ENCODE data around the gene NCMAP. TPM values are rescaled to one million over a fixed set of nuclear protein-coding genes. Genes with fewer than 3 reads are reported as not detected.
"Not testable (repeated sequence)": the region's sequence is repeated elsewhere in the genome, so short reads cannot be mapped to it uniquely, and the experiment has no call there.

The NCMAP gene
- total RNA-seq, 1 donor from 2014 or later: not detected

DNA sequence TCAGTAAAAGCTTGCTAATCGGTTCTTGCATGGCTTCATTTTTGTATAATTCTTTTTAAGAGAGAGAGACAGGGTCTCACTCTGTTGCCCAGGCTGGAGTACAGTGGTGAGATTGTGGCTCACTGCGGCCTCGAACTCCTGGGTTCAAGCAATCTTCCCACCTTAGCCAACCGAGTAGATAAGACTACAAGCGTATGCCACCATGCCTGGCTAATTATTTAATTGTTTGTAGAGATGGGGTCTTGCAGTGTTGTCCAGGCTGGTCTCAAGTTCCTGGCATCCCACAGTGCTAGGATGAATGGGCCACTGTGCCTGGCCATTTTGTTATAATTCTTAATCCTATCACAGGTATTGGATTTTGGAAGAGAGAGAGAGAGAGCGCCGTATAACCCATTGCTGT, 29.8 kb upstream of the NCMAP start:
- no peaks in the 10 kb centered on the region for H3K36me3 Mint-ChIP-seq (ENCODE audit: unreplicated experiment)
- TF ChIP-seq, protein P1, sequence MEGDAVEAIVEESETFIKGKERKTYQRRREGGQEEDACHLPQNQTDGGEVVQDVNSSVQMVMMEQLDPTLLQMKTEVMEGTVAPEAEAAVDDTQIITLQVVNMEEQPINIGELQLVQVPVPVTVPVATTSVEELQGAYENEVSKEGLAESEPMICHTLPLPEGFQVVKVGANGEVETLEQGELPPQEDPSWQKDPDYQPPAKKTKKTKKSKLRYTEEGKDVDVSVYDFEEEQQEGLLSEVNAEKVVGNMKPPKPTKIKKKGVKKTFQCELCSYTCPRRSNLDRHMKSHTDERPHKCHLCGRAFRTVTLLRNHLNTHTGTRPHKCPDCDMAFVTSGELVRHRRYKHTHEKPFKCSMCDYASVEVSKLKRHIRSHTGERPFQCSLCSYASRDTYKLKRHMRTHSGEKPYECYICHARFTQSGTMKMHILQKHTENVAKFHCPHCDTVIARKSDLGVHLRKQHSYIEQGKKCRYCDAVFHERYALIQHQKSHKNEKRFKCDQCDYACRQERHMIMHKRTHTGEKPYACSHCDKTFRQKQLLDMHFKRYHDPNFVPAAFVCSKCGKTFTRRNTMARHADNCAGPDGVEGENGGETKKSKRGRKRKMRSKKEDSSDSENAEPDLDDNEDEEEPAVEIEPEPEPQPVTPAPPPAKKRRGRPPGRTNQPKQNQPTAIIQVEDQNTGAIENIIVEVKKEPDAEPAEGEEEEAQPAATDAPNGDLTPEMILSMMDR (IDR thresholded peaks at IDR 0.05; ENCODE audit: partially characterized antibody, unreplicated experiment): no peak
- no peak overlapping the region for H3K4me3 Mint-ChIP-seq (ENCODE audit: unreplicated experiment)
- peaks cover 10% of the 10 kb centered on the region for H3K4me1 Mint-ChIP-seq (ENCODE audit: low read depth, unreplicated experiment)
- no peak overlapping the region for H3K27ac Mint-ChIP-seq (ENCODE audit: unreplicated experiment)
- H3K9me3 Mint-ChIP-seq (ENCODE audit: unreplicated experiment): no peaks in the 10 kb centered on the region
- no peak for DNase-seq
- H3K27me3 Mint-ChIP-seq (ENCODE audit: unreplicated experiment): no peaks in the 10 kb centered on the region

DNA sequence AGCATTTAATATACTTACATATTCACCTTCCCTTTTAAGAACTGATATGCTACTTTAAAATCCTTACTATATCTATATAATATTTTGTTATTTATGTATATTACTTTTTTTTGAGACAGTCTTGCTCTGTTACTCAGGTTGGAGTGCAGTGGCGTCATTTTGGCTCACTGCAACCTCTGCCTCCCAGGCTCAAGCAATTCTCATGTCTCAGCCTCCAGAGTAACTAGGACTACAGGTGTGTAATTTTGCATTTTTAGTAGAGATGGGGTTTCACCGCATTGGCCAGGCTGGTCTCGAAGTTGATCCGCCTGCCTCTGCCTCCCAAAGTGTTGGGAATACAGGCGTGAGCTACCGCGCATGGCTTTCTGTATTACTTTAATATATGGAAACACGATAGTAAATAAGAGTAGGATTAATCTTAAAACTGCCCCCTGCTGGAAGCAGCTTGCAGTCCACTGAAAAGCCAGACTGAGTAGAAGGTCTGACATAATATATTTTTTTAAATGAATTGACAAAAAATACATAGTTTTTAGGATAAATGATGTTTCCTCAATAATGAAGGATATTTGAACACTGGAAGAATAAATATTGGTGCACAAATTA, 28.8 kb upstream of the NCMAP start:
- Mint-ChIP-seq H3K27me3 (ENCODE audit: unreplicated experiment) (no peaks in the 10 kb centered on the region), H3K36me3 (ENCODE audit: unreplicated experiment) (no peaks in the 10 kb centered on the region), H3K9me3 (ENCODE audit: unreplicated experiment) (no peaks in the 10 kb centered on the region), H3K4me1 (ENCODE audit: low read depth, unreplicated experiment) (peaks cover 10% of the 10 kb centered on the region), H3K4me3 (ENCODE audit: unreplicated experiment) (no peak overlapping the region), H3K27ac (ENCODE audit: unreplicated experiment) (no peak overlapping the region)
- DNase-seq: peak; percentile 30
- TF ChIP-seq, protein P1 (IDR thresholded peaks at IDR 0.05; ENCODE audit: partially characterized antibody, unreplicated experiment): peak; percentile 75

DNA sequence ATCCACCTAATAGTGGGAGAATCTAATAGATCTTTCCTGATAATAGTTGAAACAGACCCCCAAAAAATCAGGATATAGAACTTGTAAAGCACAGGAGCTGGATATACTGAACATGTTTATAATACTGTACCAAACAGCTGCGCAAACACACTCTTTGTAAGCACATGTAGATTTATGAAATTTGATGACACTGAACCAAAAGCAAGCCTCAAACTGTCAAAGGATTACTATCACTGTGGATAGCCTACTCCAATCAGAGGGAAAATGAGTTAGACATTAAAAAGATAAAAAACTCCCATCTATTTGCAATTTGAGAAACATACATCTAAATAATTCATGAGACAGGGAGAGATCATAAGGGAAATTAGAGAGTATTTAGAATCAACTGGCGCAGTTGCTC, 27.1 kb upstream of the NCMAP start:
- Mint-ChIP-seq H3K4me3 (ENCODE audit: unreplicated experiment) (no peak overlapping the region), H3K27ac (ENCODE audit: unreplicated experiment) (no peak overlapping the region), H3K36me3 (ENCODE audit: unreplicated experiment) (no peaks in the 10 kb centered on the region), H3K9me3 (ENCODE audit: unreplicated experiment) (no peaks in the 10 kb centered on the region), H3K27me3 (ENCODE audit: unreplicated experiment) (peaks cover 1% of the 10 kb centered on the region), H3K4me1 (ENCODE audit: low read depth, unreplicated experiment) (peaks cover 10% of the 10 kb centered on the region)
- no peak for DNase-seq
- TF ChIP-seq, protein P1 (IDR thresholded peaks at IDR 0.05; ENCODE audit: partially characterized antibody, unreplicated experiment): no peak

DNA sequence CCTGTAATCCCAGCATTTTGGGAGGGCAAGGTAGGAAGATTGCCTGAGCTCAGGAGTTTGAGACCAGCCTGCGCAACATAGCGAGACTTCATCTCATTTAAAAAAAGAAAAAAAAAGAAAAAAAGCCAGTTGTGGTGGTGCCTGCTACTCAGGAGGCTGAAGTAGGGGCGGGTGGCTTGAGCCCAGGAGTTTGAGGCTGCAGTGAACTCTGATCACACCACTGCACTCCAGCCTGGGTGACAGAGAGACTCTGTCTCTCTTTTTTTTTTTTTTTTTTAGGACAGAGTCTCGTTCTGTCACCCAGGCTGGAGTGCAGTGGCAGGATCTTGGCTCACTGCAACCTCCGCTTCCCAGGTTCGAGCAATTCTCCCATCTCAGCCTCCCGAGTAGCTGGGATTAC, 26.6 kb upstream of the NCMAP start:
- H3K36me3 Mint-ChIP-seq (ENCODE audit: unreplicated experiment); H3K9me3 Mint-ChIP-seq (ENCODE audit: unreplicated experiment); DNase-seq; H3K27ac Mint-ChIP-seq (ENCODE audit: unreplicated experiment); H3K4me3 Mint-ChIP-seq (ENCODE audit: unreplicated experiment); H3K27me3 Mint-ChIP-seq (ENCODE audit: unreplicated experiment): not testable (repeated sequence)
- peaks cover 10% of the 10 kb centered on the region for H3K4me1 Mint-ChIP-seq (ENCODE audit: low read depth, unreplicated experiment)

DNA sequence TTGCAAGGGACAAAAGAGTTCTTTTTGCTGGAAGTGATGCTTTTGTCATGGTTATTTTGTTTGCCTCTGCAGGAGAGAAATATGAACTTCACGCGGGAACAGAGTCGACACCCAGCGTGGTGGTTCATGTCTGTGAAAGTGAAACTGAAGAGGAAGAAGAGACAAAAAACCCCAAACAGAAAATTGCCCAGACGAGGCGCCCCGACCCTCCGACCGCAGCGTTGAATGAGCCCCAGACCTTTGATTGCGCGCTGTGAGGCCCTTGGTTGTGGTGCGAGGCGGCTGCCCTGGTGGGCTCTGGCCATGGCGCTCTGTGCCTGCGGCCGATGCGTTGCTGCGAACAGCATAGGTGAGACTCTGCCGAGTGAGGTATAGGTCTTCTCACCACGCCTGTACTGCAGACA, 20.9 kb upstream of the NCMAP start:
- Mint-ChIP-seq H3K27ac (ENCODE audit: unreplicated experiment) (no peak overlapping the region), H3K36me3 (ENCODE audit: unreplicated experiment) (no peaks in the 10 kb centered on the region), H3K4me1 (ENCODE audit: low read depth, unreplicated experiment) (peaks cover 7% of the 10 kb centered on the region), H3K9me3 (ENCODE audit: unreplicated experiment) (no peaks in the 10 kb centered on the region), H3K27me3 (ENCODE audit: unreplicated experiment) (peaks cover 1% of the 10 kb centered on the region), H3K4me3 (ENCODE audit: unreplicated experiment) (no peak overlapping the region)
- no peak for DNase-seq
- TF ChIP-seq, protein P1 (IDR thresholded peaks at IDR 0.05; ENCODE audit: partially characterized antibody, unreplicated experiment): no peak
